Panc1 (cell line): Measurements from ENCODE around the gene MLST8. TPM values are rescaled to one million over a fixed set of nuclear protein-coding genes. Genes with fewer than 3 reads are reported as not detected.

Experiments used
- ATAC-seq: fragments of 200-7000 bp; cut with Tn5 transposase; 2 replicates; pipeline ENCODE4 v1.9.1; 2020; ENCODE audit warnings: mild to moderate bottlenecking, moderate library complexity
- BruUV-seq: library from RNA; stranded (reverse); fragments of 400-500 nt; replicated peaks from 2 replicates; lab custom pipeline; 2021; lab: Mats Ljungman, UMichigan
- CTCF ChIA-PET: fragments of 300-600 bp; sonication (Branson Sonifier 250); formaldehyde crosslinking; loops from one replicate; lab custom pipeline; 2022; ENCODE audit warnings: antibody characterized with exemption; lab: Charles Lee
- POLR2A ChIA-PET: fragments of 300-600 bp; sonication (Branson Sonifier 250); formaldehyde crosslinking; loops from one replicate; lab custom pipeline; 2022; ENCODE audit warnings: antibody characterized with exemption; lab: Charles Lee
- DNase-seq: peaks from one replicate; pipeline ENCODE4 v3.0.0-alpha.2; 2010; ENCODE audit warnings: low read depth, low spot score
- H3K27ac ChIP-seq: 2 replicates; pipeline ENCODE4 v1.5.1; 2011; ENCODE audit warnings: mild to moderate bottlenecking, low read length, inconsistent platforms
- H3K27me3 ChIP-seq: fragments of 200-500 bp; sonication (Bioruptor generic); 2 replicates; pipeline ENCODE4 v1.6.0; 2014; ENCODE audit warnings: low read length, inconsistent platforms; ENCODE audit not compliant: control insufficient read depth, insufficient read depth
- H3K36me3 ChIP-seq: fragments of 200-500 bp; sonication (Bioruptor generic); 2 replicates; pipeline ENCODE4 v1.5.1; 2014; ENCODE audit warnings: inconsistent platforms, mild to moderate bottlenecking, low read length, moderate library complexity; ENCODE audit not compliant: control insufficient read depth, insufficient read depth
- H3K4me1 ChIP-seq: 2 replicates; pipeline ENCODE4 v1.5.1; 2011; ENCODE audit warnings: inconsistent platforms, mild to moderate bottlenecking, low read length, moderate library complexity; ENCODE audit not compliant: control insufficient read depth, insufficient read depth
- H3K4me3 ChIP-seq, 2 experiments: 2 replicates each; pipeline ENCODE4 v1.5.1; 2011 to 2012; ENCODE audit warnings: low read depth in 2 of 2, low read length in 2 of 2, mild to moderate bottlenecking in 2 of 2, inconsistent platforms in 1 of 2, moderate library complexity in 1 of 2
- H3K9me3 ChIP-seq: fragments of 200-500 bp; sonication (Bioruptor generic); 2 replicates; pipeline ENCODE4 v1.5.1; 2014; ENCODE audit warnings: low read depth, mild to moderate bottlenecking, inconsistent platforms, low read length, moderate library complexity; ENCODE audit not compliant: control insufficient read depth, insufficient read depth
- CTCF ChIP-seq: fragments of 450-650 bp; IDR thresholded peaks from 2 replicates; pipeline ENCODE4 v1.5.1; 2017; ENCODE audit warnings: mild to moderate bottlenecking
- POLR2AphosphoS5 ChIP-seq: IDR thresholded peaks from 2 replicates; pipeline ENCODE4 v1.6.1; 2012; ENCODE audit warnings: mild to moderate bottlenecking, low read depth, low read length, moderate library complexity
- SIN3A ChIP-seq: IDR thresholded peaks from 2 replicates; pipeline ENCODE4 v1.6.1; 2012; ENCODE audit warnings: low read depth, mild to moderate bottlenecking, low read length, moderate library complexity, borderline replicate concordance; ENCODE audit not compliant: insufficient read depth
- TCF7L2 ChIP-seq: IDR thresholded peaks from 2 replicates; pipeline ENCODE4 v1.6.1; 2011; ENCODE audit warnings: mild to moderate bottlenecking, low read depth, low read length, inconsistent platforms
- in situ Hi-C: cut with HindIII; loops from 2 replicates; pipeline ENCODE4 v1.10.0; 2016; ENCODE audit warnings: low sequenced_read_pairs, low pct_unique_long_range_greater_than_20kb
- intact Hi-C: fragments of 100-400 bp; cut with micrococcal nuclease; formaldehyde crosslinking; loops from one replicate; pipeline ENCODE4 v1.10.0; 2022; ENCODE audit not compliant: unreplicated experiment
- total RNA-seq: library from RNA; stranded (reverse); gene quantifications from one replicate; pipeline ENCODE4 v1.2.1, GENCODE V29; 2021; ENCODE audit not compliant: unreplicated experiment
- TF ChIP-seq, protein P1 (sequence below), 2 experiments: IDR thresholded peaks; 2 replicates each; pipeline ENCODE4 v1.6.1; 2011 to 2012; ENCODE audit warnings: low read depth in 2 of 2, control low read depth in 1 of 2, low read length in 1 of 2, mild to moderate bottlenecking in 1 of 2, moderate library complexity in 1 of 2; ENCODE audit not compliant: insufficient read depth in 1 of 2

Gene MLST8
- total RNA-seq, 1 experiment from 2014 or later, result 91.1 TPM

- ChIA-PET CTCF (no interaction called here), POLR2A (no interaction called here)
- DNase-seq (no peak), ATAC-seq (no peak)
- Histone ChIP-seq H3K36me3 (no peaks in the 10 kb centered on the region; the same call in 1 of the 2 replicates), H3K4me1 (peaks cover 5% of the 10 kb centered on the region), H3K27me3 (no peaks in the 10 kb centered on the region), H3K27ac (no peak overlapping the region), H3K9me3 (no peaks in the 10 kb centered on the region), H3K4me3 (no peak overlapping the region)
- TF ChIP-seq, protein P1, sequence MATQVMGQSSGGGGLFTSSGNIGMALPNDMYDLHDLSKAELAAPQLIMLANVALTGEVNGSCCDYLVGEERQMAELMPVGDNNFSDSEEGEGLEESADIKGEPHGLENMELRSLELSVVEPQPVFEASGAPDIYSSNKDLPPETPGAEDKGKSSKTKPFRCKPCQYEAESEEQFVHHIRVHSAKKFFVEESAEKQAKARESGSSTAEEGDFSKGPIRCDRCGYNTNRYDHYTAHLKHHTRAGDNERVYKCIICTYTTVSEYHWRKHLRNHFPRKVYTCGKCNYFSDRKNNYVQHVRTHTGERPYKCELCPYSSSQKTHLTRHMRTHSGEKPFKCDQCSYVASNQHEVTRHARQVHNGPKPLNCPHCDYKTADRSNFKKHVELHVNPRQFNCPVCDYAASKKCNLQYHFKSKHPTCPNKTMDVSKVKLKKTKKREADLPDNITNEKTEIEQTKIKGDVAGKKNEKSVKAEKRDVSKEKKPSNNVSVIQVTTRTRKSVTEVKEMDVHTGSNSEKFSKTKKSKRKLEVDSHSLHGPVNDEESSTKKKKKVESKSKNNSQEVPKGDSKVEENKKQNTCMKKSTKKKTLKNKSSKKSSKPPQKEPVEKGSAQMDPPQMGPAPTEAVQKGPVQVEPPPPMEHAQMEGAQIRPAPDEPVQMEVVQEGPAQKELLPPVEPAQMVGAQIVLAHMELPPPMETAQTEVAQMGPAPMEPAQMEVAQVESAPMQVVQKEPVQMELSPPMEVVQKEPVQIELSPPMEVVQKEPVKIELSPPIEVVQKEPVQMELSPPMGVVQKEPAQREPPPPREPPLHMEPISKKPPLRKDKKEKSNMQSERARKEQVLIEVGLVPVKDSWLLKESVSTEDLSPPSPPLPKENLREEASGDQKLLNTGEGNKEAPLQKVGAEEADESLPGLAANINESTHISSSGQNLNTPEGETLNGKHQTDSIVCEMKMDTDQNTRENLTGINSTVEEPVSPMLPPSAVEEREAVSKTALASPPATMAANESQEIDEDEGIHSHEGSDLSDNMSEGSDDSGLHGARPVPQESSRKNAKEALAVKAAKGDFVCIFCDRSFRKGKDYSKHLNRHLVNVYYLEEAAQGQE (IDR thresholded peaks at IDR 0.05; ENCODE audit: insufficient read depth in 1 of 2, low read depth in 2 of 2, low read length in 1 of 2), result no peak
- no peak for TF ChIP-seq SIN3A
- TF ChIP-seq POLR2AphosphoS5, result no peak
- no peak for TF ChIP-seq TCF7L2
- no peak for TF ChIP-seq CTCF
- intact Hi-C loops (no loop called here), in situ Hi-C loops (no loop called here)
- no TSS peak for BruUV-seq
These were observed 28.9 kb downstream of the MLST8 start for GRCh38 chr16:2233872-2234812.

- no TSS peak for BruUV-seq
- TF ChIP-seq, protein P1 (IDR thresholded peaks at IDR 0.05; ENCODE audit: insufficient read depth in 1 of 2, low read depth in 2 of 2, low read length in 1 of 2), result no peak
- TF ChIP-seq TCF7L2 (no peak), CTCF (no peak), POLR2AphosphoS5 (no peak), SIN3A (no peak)
- in situ Hi-C loops, result no loop called here
- ATAC-seq (no peak), DNase-seq (no peak)
- intact Hi-C loops, result no loop called here
- CTCF ChIA-PET, result no interaction called here
- H3K4me1 ChIP-seq, result peaks cover 8% of the 10 kb centered on the region
- POLR2A ChIA-PET, result no interaction called here
- H3K4me3 ChIP-seq, result no peak overlapping the region
- H3K36me3 ChIP-seq, result no peaks in the 10 kb centered on the region; the same call in 1 of the 2 replicates
- no peaks in the 10 kb centered on the region for H3K27me3 ChIP-seq
- no peaks in the 10 kb centered on the region for H3K9me3 ChIP-seq
- no peak overlapping the region for H3K27ac ChIP-seq
These were observed 29.5 kb downstream of the MLST8 start for GRCh38 chr16:2234813-2235170.
